GM19452 (cell line): ENCODE results near the gene TRIP12.
"Not testable (repeated sequence)": the region's sequence is repeated elsewhere in the genome, so short reads cannot be mapped to it uniquely, and the experiment has no call there.

Experiments used
- ATAC-seq: cut with Tn5 transposase; IDR thresholded peaks from one replicate; pipeline ENCODE4 v1.9.1; 2021; ENCODE audit not compliant: unreplicated experiment

The TRIP12 gene

DNA sequence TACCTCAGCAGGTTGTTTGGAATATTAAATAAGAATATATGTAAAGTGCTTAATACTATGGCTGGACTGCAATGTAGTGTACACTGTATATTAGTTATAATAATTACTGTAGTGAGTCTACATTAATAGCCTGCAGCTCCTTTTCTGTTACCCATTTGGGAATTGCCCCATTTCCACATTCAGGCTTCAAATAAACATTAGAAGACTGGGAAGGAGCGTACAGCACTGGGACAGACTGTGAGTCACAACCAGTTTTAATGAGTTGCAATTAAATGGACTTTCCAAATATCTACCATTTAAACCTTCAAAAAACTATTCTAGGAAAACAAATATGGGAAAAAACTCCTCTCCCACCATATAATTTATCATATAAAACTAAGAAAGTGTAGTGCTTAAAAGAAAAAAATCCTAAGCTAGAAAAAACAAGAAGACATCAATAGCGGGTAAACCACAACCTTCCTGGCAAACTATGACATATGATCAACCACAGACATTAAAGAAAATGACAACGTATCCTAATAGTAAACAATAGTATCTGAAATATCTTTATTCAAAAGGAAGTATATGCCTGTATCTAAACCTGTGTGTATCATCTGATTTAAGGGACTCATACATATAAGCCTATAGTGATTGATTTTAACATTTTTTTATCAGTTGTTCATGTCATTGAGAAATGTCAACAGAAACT is 86.1 kb downstream of the TRIP12 start:
- ATAC-seq: no peak

DNA sequence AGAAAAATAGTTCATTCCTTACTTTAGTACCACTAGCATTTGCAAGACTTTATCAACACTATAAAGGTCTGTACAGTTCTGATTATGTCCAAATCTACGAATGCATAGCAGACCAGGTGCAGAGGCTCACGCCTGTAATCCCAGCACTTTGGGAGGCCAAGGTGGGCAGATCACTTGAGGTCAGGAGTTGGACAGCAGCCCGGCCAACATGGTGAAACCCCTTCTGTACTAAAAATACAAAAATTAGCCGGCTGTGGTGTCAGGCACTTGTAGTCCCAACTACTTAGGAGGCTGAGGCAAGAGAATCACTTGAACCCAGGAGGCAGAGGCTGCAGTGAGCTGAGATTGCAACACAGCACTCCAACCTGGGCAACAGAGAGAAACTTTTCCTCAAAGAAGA is 87.4 kb downstream of the TRIP12 start:
- not testable (repeated sequence) for ATAC-seq

DNA sequence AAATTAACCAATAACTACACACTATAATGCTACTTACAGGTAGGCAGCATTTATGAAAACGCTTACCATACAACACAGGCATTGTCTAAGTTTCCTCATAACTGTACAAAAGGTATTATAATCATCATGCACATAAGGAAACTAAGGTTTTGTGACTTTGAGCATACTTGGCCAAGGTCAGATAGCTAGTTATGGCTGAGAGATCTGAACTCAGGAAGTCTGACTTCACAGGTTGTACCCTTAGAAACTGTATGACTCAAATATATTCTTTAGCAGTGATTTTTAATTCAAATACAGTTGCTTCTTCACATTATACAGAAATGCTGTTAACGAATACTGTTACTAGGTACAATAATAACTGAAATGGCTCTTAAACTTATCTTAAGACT is 89.3 kb downstream of the TRIP12 start:
- peak; percentile 66 for ATAC-seq

DNA sequence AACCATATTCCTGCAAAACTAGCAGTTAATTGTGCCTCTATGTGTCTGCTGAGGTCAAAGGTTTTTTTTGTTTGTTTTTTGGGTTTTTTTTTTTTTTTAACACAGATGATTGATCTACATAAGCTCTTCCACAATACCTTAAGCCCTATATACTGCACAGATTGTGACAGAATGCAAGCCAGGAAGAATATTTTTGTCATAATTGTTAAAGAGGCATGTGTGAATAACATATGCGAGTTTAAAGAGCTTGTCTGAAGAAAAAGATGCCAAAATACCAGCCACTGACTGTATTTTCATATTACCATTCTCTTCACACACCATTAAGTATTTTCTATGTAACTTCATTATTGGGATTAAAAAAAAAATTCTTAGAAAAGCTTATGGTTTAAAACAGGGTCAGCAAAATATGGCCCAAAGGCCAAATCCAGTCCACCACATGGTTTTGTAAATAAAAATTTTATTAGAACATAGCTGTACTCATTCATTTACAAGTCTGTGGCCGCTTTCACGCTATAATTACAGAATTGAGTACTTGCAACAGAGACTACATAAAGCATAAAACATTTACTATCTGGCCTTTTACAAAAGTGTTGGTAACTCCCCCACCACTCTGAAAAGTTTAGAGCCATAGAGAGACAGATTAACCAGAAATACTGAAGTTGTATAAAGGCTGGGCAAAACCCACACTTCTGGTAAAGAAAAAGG is 89.9 kb downstream of the TRIP12 start:
- ATAC-seq: no peak

DNA sequence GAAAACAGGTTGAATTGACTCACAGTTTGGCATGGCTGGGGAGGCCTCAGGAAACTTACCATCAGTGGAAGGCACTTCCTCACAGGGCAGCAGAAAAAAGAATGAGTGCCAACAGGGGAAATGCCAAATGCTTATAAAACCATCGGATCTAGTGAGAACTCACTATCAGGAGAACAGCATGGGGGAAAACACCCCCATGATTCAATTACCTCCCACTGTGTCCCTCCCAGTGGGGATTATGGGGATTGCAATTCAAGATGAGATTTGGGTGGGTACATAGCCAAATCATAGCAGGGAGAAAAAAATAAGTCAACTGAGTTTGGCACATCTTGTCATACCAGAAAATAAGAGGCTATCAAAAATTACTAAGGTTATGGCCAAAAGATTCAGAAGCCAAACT is 96.3 kb downstream of the TRIP12 start:
- no peak for ATAC-seq

DNA sequence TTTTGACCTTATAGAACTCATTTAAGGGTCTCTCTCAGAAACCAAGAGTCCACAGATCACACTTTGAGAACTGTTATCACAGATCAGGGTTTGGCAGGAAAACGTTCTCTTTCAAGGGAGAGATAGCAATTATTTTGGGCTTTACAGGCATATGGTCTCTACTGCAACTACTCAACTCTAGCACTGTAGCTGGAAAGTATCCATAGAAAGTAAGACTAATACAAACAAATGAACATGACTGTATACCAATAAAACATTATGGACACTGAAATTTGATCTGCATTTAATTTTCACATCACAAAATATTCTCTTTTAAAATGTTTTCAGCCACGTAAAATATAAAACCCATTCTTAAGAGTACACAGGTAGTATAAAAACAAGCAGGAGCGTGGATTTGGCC is 100.5 kb downstream of the TRIP12 start:
- no peak for ATAC-seq

DNA sequence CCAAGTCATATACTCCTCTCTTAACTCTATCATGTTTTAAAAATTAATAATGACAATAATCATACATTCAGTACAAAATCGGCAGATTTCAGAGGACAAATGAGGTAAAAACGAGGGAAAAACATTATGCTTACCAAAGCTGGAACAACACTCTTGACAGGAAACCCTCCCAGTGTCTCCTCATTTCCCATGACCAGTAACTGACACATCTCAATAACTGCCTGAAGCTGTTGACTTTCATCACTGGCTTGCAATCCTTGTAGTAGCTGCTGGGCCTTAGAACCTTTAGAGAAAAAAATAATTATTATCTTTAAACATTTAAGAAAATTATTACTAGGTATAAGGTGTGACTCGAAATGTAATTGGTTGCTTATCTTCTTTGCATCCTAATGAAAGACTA is 103.6 kb downstream of the TRIP12 start:
- ATAC-seq: no peak

DNA sequence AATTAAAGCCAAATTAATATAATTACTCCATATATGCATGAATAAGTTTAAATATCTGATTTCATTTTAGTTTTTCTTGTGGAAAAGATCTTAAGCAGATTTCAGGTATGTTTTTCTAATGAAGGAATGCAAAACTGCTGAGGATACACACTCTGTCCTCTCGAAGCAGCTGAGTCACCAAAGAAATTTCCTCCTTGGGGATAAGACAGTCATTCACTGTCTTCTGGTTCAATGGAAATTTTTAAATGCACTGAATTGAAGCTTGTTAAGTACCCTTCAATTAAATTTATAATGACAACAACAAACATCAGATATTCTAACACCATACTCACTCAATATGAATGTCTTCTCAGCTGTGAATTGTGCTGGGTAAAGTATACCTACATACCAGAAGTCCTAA is 106.0 kb downstream of the TRIP12 start:
- ATAC-seq: no peak

DNA sequence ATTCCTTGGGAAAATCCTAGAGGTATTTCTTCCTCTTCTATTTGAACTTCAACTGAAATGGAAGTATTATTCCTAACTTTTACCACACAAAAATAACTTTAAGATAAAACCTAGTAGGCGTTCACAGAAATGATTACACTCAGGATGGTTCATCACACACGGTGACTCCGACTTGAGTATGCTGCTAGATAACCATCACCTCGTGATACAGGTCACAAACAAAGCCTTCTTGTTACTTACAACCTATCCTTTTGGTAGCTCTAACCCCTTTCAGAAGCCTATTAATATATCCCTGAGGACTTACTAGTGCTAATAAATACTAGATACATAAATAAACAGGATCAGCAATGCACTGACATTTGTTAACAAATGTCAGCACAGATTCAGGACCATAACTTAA is 106.5 kb downstream of the TRIP12 start:
- ATAC-seq: no peak

DNA sequence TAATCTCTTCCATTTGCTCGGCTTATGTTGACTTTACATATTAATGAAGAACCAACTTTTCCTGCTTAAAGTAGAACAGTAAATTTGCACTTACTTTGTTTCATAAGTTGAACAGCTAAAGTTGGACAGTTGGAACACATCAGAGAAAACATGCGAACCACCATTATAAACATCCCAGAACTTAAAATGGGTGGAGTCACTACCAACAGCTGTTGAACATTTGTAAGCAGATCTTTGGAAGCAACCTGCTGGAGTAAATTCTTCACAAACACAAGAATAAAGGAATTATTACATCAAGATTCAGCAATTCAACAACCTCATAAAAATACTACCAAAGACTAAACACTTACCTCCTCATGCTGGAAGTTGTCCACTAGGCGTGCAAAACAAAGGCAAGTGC is 111.0 kb downstream of the TRIP12 start:
- no peak for ATAC-seq

DNA sequence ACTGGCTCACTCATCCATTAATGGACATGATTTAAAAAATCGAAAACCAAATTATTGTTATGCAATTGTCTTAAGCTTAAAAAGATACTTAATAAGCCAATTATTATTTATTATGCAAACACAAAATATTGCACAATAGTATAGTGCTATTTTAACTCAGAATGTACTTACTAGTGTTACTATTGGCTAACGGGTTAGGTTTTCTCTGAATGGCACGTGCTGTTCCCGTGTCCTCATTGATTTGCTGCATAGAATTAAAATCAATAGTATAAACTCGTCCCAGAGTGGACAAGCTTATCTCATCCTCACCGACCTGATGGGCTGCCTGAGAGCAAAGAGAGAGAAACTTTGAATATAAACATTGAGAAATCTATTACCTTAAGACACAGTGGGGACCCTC is 116.2 kb downstream of the TRIP12 start:
- no peak for ATAC-seq

DNA sequence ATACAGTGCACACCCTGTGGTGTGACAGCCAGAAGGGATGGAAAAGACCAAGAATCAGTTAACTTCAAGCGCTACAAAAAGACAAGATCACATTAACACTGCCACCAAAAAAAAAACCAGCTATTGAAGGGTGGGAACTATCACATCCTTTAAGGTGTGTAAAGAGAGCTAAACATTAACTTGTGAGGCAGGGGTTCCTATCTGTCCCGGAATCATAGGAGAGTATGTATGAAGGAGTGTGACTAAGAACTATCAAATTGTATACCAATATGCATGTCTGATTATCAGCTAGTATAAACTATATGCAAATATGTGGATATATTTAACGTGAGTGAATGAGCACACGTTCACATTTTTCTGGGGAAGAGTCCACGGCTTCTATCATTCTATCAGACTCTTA is 119.0 kb downstream of the TRIP12 start:
- ATAC-seq: no peak

DNA sequence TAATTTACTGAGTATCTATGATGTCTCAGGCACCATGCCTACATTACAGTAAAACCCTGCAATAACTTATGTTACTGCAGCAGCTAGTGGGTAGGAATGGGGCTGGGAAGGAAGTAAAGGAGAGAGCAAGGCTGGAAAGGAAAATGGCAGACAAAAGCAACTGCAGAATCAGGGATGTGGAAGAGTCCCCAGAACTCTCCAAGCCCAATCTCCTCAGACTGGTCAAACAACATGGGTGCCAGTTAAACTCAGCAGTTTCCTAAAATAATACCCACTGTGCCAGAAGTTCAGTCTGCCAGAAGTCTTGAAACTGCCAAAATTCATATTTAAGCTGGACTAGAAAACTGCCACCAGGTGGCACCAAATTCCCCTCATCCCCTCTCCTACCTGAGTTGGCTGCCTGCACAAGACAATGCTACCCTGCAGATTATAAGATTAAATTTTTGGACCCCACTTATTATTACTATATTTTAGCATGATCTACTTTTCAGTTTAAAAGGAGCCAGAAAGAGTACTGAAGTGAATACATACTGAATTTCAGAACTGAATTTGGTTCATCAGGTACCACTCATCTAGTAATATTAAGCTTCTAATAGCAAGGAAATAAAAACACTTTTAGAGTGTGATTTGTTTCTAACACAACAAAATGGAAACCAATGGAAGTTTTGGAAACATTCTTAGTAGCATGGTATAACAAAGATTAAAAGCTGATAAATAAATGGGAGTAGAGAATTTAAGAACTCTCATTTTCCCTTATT is 120.6 kb downstream of the TRIP12 start:
- no peak for ATAC-seq

DNA sequence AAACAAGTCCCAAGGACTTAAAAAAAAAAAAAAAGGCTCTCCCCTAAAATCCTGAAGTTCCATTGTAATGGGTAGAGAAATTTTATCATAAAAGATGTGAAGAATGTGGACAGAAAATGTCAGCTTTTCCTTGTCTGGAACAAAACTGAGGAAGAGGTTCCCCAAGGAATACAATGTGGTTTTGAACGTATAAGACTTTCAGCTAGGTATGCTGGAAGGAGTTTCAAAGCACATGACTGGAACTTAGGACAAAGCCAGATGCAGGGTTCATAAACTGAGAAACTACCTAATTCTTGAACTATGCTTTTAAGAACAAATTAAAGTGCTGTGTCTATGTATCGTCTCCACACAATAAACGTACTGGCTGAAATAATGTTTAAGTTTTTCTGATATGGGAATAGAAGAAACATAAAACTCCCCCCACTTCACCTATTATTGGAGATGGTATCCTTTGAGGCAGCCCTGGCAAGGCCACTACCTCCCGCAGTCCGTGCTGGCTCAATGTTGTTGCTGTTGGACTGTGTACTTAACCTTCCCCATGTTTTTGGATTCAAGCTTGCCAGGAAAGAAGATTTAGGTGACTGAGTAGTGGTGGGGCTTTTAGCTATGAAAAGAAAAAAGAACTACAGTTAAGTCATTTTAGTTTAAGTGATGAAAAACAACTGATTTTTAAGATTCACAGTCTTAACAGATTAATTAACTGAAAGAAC is 123.2 kb downstream of the TRIP12 start:
- no peak for ATAC-seq

DNA sequence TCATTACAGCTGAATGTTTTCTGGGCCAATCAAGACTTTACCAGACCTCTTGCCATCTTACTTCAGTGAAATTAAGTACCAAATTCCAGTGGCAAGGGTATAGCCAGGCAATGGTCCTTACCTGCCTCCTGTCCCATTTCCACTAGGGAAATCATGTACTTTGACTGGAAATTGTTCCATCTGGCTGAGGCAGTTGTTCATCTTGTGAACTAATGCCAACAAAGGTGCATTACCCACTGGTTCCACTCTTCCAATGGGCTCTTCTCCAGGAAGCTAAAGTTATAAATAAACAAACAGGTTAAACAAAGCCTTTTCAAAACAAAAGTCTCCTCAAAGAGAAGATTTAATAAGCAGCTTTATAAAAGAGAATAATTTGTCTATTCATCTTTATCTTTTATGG is 126.8 kb downstream of the TRIP12 start:
- no peak for ATAC-seq

DNA sequence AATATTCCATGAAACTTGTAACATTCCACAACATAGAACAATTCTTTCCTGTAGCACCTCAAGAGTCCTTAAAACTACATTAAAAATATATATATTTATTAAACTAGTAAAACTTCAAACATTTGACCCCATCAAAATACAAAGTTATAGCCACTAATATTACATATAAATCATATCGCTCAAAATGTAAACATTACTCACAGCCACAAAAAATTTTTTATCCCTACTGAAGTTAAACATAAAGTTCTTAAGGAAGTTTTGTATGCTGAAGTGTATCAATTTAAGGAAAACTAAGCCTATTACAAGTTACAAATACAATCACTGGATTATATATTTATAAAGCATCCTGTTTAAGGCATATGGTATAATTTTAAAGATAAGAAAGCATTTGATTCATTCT is 127.2 kb downstream of the TRIP12 start:
- no peak for ATAC-seq

DNA sequence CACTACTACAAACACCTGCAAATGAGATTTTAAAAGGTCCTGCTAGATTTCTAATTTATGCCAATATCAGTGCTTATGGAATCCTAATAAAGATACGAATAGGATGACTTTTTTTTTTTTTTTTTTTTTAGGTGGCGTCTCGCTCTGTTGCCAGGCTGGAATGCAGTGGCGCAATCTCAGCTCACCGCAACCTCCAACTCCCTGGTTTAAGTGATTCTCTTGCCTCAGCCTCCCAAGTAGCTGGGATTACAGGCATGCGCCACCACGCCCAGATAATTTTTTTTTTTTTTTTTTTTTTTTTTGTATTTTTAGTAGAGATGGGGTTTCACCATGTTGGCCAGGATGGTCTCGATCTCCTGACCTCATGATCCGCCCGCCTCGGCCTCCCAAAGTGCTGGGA is 135.5 kb downstream of the TRIP12 start:
- not testable (repeated sequence) for ATAC-seq

DNA sequence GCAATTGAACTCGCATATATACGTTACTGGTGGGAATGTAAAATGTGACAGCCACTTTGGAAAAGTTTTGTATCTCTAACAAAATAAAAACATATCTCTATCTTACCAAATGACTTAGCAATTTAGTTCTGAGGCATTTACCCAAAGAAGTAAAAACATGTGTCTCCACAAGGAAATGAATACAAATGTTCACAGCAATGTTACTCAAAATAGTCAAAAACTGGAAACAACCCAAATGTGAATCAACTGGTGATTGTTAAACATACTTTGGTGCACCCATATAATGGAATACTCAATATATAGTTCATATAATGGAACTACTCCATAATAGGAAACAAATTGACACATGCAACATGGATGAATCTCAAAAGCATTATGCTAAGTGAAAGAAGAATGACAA is 137.0 kb downstream of the TRIP12 start:
- ATAC-seq: no peak

DNA sequence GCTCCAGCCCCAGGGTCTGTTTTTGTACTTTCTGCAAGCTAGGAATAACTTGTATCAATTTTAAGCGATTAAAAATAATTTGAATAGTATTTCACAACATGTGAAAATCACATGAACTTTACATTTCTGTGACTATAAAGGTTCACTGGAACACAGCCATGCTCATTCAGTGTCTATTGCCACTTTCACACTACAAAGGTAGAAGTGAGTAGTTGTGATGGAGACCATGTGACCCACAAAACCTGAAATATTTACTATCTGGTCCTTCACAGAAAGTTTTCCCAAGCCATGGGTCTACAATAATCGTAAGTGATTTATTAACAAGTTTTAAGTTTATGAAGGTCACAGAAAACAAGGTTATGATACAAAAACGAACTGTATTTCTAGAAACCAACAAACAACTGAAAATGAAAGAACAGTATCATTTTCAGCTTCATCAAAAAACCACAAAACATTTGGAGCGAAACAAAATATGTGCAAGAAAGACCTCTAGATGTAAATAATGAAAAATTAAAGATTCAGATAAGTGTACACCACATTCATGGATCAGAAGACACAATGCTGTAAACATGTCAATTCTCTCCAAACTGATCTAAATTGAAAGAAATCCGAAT is 138.6 kb downstream of the TRIP12 start:
- peak; percentile 60 for ATAC-seq

DNA sequence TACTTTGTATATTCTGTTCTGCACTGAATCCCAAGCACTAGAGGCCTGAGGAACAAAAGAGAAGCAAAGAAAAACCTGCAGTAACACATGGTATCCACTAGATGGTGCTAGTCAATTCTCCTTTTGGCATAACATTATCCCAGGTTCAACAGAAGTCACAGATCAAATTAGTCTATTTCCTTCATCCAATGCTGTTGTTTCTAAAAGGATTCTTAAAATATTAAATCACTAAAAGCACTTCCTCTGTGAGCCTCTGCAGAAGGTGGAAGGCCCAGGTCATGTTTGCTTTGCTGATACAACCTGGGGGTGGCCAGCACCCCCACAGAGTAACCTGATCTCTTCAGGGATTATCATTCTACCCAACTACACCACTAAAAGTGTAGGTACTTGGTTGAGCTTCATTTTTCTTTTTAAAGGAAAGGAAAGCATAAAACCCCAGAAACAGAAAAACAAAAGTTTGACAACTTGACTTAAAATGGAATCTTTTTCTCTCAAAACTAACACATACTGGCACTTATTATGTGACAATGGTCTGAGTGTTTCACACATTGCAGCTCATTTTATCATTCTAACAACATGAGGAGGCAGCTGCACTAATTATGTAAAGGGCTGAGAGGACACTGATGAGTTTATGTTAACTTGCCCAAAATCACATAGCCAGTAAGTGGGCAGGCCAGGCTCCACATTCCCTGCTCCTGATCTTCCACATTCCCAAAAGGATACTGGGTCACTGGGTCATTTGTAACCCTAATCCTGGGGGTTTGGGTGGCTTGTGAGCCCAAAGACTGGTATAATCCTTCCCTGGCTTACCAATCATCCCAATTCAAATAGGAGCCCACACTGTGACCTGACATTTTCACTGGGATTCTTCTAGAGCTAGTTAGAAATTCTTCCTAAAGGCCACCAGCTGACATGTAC is 140.7 kb downstream of the TRIP12 start:
- ATAC-seq: no peak
